ENCODE data around the gene DEDD. TPM values are rescaled to one million over a fixed set of nuclear protein-coding genes. Genes with fewer than 3 reads are reported as not detected.
A peak's percentile ranks its signal among the peaks of the same experiment; 100 is the strongest.

The DEDD gene
- total and polyA plus RNA-seq, 11 donors = 13.8 to 38.8 (median 26.5) TPM

GRCh38 chr1:161098210-161099068, 34.0 kb downstream of the DEDD start, which contains the start of gene KLHDC9:
TSS of gene KLHDC9 (plus strand) at chr1:161098361. CDS start at chr1:161098536, 175 bp downstream.
- peak within 1 kb of the TSS in 11 of 12 donors; percentile 40 to 83 (median 71) for H3K27ac ChIP-seq
- no peaks in the 10 kb centered on the region for H3K9me3 ChIP-seq
- intact Hi-C loops (cut with DNase I) = loop anchor here in 8 of 10 donors (1.0 to 10.0 kb wide), 10 partner anchors 34 to 374 kb away; partner anchors contain the start of genes USF1 (in 2 of the 8) and DEDD (in 1 of the 8)
- H3K27me3 ChIP-seq = no peaks in the 10 kb centered on the region
- H3K4me3 ChIP-seq = peak within 1 kb of the TSS; percentile 49 to 81 (median 64)
- DNase-seq = peak; percentile 79 to 88 (median 82)
- peaks cover 2 to 35% (median 17%) of the 10 kb centered on the region in 12 donors for H3K4me1 ChIP-seq
- 12 to 25% (median 18%) methylated on average over 38 to 71 of the region's 71 CpGs for WGBS, 4 donors
- peak; percentile 80 to 90 (median 84) for ATAC-seq
- peaks cover 0 to 41% (median 24%) of the 10 kb centered on the region in 9 donors for H3K36me3 ChIP-seq
- TF ChIP-seq CTCF (IDR thresholded peaks at IDR 0.05) (peak in 1 of 12 donors; percentile 15), POLR2A (IDR thresholded peaks at IDR 0.05) (no peak)

GRCh38 chr1:161096530-161096929, 35.9 kb downstream of the DEDD start:
- peak in 2 of 5 donors; percentile 54 to 71 for DNase-seq
- peak overlapping the region in 10 of 12 donors; percentile 2 to 53 (median 42) for H3K27ac ChIP-seq
- H3K27me3 ChIP-seq = no peaks in the 10 kb centered on the region
- TF ChIP-seq POLR2A (IDR thresholded peaks at IDR 0.05) (no peak), CTCF (IDR thresholded peaks at IDR 0.05) (no peak)
- H3K9me3 ChIP-seq = no peaks in the 10 kb centered on the region
- ATAC-seq = peak in 3 of 4 donors; percentile 32 to 65 (median 54)
- peaks cover 0 to 25% (median 17%) of the 10 kb centered on the region in 9 donors for H3K36me3 ChIP-seq
- intact Hi-C loops (cut with DNase I) = loop anchor here (2.0 to 10.0 kb wide), 11 partner anchors 36 to 372 kb away; partner anchors contain the start of genes DEDD (in 1 of the 10) and USF1 (in 1 of the 10)
- peaks cover 2 to 35% (median 17%) of the 10 kb centered on the region in 12 donors for H3K4me1 ChIP-seq
- no peak overlapping the region for H3K4me3 ChIP-seq
- WGBS, 4 donors = 33 to 47% (median 41%) methylated on average over 1 of the region's 1 CpG

- Histone ChIP-seq H3K4me3 (no peak overlapping the region), H3K27ac (peak overlapping the region in 4 of 12 donors; percentile 2 to 50 (median 38)), H3K36me3 (peaks cover 0 to 20% (median 12%) of the 10 kb centered on the region in 9 donors), H3K27me3 (no peaks in the 10 kb centered on the region), H3K9me3 (no peaks in the 10 kb centered on the region), H3K4me1 (peaks cover 2 to 35% (median 17%) of the 10 kb centered on the region in 12 donors)
- DNase-seq = no peak
- ATAC-seq = no peak
- no peak for TF ChIP-seq CTCF (IDR thresholded peaks at IDR 0.05)
- no peak for TF ChIP-seq POLR2A (IDR thresholded peaks at IDR 0.05)
- intact Hi-C loops (cut with DNase I) = loop anchor here (2.0 to 10.0 kb wide), 11 partner anchors 37 to 371 kb away; partner anchors contain the start of genes DEDD (in 1 of the 10) and USF1 (in 1 of the 10)
- WGBS, 4 donors = 83 to 93% (median 91%) methylated on average over 2 of the region's 2 CpGs
These were observed 36.5 kb downstream of the DEDD start for GRCh38 chr1:161096015-161096414.

GRCh38 chr1:161095230-161095629, 37.2 kb downstream of the DEDD start:
- Histone ChIP-seq H3K36me3 (peaks cover 0 to 12% (median 5%) of the 10 kb centered on the region in 9 donors), H3K27ac (no peak overlapping the region), H3K27me3 (no peaks in the 10 kb centered on the region), H3K4me3 (no peak overlapping the region), H3K9me3 (no peaks in the 10 kb centered on the region), H3K4me1 (peaks cover 2 to 35% (median 15%) of the 10 kb centered on the region in 12 donors)
- intact Hi-C loops (cut with DNase I) = loop anchor here in 6 of 10 donors (5.0 to 10.0 kb wide), 7 partner anchors 48 to 370 kb away; partner anchors contain the start of gene USF1 (in 1 of the 6)
- DNase-seq = no peak
- ATAC-seq = no peak
- TF ChIP-seq CTCF (IDR thresholded peaks at IDR 0.05) (no peak), POLR2A (IDR thresholded peaks at IDR 0.05) (no peak)
- 90 to 93% (median 91%) methylated on average over 6 of the region's 6 CpGs for WGBS, 4 donors

Measured in heart left ventricle (tissue), 16 donors.